ENCODE results near the gene PLCB2.

DNA sequence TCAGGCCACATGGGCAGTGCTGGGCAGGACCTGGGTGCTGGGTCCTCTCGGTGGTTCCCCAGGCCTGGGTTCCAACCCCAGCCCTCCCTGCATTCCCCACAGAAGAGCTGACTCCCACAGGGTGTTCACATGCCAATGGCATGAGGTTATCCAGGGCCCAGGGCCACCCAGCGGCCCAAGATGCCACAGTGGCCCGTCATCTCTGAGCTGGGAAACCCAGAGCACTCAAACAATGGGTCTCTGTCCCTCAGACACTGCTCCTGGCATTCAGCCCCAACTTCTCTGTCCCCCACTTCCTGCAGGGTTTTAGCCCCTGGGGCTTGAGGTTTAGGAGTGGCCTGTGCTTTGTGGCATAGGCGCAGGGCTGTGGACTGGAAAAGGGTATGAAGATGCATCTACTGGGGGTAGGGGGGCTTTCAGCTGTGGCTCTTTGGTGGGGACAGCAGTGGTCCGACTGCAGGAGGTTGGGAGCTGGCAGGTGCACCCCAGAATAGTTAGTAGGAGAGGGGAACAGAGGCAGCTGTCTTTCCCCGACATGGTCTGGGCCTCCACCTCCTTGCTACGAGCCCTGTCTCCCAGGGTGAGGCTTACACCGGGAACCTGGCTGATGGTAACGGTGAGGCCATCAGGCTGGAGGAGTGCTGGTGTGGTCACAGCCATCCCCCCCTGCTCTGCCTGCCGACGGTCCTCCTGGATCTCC, 31.3 kb upstream of the PLCB2 start:
- TF ChIP-seq, protein P1, sequence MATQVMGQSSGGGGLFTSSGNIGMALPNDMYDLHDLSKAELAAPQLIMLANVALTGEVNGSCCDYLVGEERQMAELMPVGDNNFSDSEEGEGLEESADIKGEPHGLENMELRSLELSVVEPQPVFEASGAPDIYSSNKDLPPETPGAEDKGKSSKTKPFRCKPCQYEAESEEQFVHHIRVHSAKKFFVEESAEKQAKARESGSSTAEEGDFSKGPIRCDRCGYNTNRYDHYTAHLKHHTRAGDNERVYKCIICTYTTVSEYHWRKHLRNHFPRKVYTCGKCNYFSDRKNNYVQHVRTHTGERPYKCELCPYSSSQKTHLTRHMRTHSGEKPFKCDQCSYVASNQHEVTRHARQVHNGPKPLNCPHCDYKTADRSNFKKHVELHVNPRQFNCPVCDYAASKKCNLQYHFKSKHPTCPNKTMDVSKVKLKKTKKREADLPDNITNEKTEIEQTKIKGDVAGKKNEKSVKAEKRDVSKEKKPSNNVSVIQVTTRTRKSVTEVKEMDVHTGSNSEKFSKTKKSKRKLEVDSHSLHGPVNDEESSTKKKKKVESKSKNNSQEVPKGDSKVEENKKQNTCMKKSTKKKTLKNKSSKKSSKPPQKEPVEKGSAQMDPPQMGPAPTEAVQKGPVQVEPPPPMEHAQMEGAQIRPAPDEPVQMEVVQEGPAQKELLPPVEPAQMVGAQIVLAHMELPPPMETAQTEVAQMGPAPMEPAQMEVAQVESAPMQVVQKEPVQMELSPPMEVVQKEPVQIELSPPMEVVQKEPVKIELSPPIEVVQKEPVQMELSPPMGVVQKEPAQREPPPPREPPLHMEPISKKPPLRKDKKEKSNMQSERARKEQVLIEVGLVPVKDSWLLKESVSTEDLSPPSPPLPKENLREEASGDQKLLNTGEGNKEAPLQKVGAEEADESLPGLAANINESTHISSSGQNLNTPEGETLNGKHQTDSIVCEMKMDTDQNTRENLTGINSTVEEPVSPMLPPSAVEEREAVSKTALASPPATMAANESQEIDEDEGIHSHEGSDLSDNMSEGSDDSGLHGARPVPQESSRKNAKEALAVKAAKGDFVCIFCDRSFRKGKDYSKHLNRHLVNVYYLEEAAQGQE (IDR thresholded peaks at IDR 0.05; ENCODE audit: insufficient read depth in 1 of 2, low read depth in 2 of 2, low read length in 1 of 2), result no peak
- TF ChIP-seq, protein P2, sequence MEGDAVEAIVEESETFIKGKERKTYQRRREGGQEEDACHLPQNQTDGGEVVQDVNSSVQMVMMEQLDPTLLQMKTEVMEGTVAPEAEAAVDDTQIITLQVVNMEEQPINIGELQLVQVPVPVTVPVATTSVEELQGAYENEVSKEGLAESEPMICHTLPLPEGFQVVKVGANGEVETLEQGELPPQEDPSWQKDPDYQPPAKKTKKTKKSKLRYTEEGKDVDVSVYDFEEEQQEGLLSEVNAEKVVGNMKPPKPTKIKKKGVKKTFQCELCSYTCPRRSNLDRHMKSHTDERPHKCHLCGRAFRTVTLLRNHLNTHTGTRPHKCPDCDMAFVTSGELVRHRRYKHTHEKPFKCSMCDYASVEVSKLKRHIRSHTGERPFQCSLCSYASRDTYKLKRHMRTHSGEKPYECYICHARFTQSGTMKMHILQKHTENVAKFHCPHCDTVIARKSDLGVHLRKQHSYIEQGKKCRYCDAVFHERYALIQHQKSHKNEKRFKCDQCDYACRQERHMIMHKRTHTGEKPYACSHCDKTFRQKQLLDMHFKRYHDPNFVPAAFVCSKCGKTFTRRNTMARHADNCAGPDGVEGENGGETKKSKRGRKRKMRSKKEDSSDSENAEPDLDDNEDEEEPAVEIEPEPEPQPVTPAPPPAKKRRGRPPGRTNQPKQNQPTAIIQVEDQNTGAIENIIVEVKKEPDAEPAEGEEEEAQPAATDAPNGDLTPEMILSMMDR (IDR thresholded peaks at IDR 0.05), result no peak

All from Panc1 (cell line).